ENCODE measurements around the gene EPB41. TPM values are rescaled to one million over a fixed set of nuclear protein-coding genes. Genes with fewer than 3 reads are reported as not detected.
A peak's percentile ranks its signal among the peaks of the same experiment; 100 is the strongest.

EPB41 gene
- total and polyA plus RNA-seq, 9 of the 15 experiments (the other 6 are each of a cell fraction or from before 2014, with no cell fraction given) = 3.7 to 213 (median 141) TPM

DNA sequence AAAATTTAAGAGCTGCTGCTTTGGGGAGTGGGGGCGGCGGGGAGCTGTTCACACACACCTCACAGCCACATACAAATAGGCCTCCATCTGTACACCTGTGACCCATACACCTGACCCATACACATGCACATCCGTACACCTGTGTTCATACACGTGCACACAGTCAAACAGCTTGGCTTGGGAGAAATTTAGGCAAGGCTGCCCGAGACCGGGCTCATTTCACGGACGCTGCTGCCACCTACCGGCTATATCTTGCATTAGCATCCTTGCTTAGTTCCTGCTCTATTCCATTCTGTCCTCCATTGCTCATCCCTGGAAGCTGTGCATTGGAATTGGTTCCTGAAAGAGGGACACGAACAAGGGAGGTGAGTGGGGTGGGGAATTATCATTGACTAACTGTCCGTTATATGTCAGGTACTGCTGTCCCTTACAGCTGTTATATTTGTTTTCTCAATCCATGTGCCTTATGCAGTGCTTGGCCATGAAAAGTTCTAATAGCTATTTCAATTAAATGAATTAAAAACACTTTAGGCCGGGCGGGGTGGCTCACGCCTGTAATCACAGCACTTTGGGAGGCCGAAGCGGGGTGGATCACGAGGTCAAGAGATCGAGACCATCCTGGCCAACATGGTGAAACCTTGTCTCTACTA is 37.1 kb upstream of the EPB41 start (continued):
- no peak for TF ChIP-seq TSHZ1 (CRISPR knock-in tag; IDR thresholded peaks at IDR 0.05)
- no peak for TF ChIP-seq ZBTB5 (IDR thresholded peaks at IDR 0.05)
- peak; percentile 89 for TF ChIP-seq ZBTB17 (CRISPR knock-in tag; IDR thresholded peaks at IDR 0.05)
- TF ChIP-seq HNRNPLL (IDR thresholded peaks at IDR 0.05; ENCODE audit: low read depth, low read length, poor library complexity, severe bottlenecking) = no peak
- TF ChIP-seq EWSR1 (IDR thresholded peaks at IDR 0.05; ENCODE audit: borderline replicate concordance, low read depth, partially characterized antibody) = no peak
- no peak for TF ChIP-seq BCOR (IDR thresholded peaks at IDR 0.05)
- TF ChIP-seq TAF1 (IDR thresholded peaks at IDR 0.05; ENCODE audit: control insufficient read depth, extremely low read depth, insufficient read depth, low read length, severe bottlenecking) = no peak
- no peak for TF ChIP-seq HEY1 (CRISPR knock-in tag; IDR thresholded peaks at IDR 0.05; ENCODE audit: borderline replicate concordance)
- TF ChIP-seq NR3C1 (CRISPR knock-in tag; IDR thresholded peaks at IDR 0.05) = no peak
- TF ChIP-seq CTBP1 (IDR thresholded peaks at IDR 0.05; ENCODE audit: borderline replicate concordance) = peak; percentile 92
- TF ChIP-seq, protein P1, sequence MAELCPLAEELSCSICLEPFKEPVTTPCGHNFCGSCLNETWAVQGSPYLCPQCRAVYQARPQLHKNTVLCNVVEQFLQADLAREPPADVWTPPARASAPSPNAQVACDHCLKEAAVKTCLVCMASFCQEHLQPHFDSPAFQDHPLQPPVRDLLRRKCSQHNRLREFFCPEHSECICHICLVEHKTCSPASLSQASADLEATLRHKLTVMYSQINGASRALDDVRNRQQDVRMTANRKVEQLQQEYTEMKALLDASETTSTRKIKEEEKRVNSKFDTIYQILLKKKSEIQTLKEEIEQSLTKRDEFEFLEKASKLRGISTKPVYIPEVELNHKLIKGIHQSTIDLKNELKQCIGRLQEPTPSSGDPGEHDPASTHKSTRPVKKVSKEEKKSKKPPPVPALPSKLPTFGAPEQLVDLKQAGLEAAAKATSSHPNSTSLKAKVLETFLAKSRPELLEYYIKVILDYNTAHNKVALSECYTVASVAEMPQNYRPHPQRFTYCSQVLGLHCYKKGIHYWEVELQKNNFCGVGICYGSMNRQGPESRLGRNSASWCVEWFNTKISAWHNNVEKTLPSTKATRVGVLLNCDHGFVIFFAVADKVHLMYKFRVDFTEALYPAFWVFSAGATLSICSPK (IDR thresholded peaks at IDR 0.05; ENCODE audit: borderline replicate concordance) = no peak
- TF ChIP-seq, protein P2, sequence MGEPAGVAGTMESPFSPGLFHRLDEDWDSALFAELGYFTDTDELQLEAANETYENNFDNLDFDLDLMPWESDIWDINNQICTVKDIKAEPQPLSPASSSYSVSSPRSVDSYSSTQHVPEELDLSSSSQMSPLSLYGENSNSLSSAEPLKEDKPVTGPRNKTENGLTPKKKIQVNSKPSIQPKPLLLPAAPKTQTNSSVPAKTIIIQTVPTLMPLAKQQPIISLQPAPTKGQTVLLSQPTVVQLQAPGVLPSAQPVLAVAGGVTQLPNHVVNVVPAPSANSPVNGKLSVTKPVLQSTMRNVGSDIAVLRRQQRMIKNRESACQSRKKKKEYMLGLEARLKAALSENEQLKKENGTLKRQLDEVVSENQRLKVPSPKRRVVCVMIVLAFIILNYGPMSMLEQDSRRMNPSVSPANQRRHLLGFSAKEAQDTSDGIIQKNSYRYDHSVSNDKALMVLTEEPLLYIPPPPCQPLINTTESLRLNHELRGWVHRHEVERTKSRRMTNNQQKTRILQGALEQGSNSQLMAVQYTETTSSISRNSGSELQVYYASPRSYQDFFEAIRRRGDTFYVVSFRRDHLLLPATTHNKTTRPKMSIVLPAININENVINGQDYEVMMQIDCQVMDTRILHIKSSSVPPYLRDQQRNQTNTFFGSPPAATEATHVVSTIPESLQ (CRISPR knock-in tag; IDR thresholded peaks at IDR 0.05) = no peak
- TF ChIP-seq DMBX1 (CRISPR knock-in tag; IDR thresholded peaks at IDR 0.05; ENCODE audit: borderline replicate concordance) = no peak
- TF ChIP-seq NR1H2 (CRISPR knock-in tag; IDR thresholded peaks at IDR 0.05) = no peak
- TF ChIP-seq NFIX (CRISPR knock-in tag; IDR thresholded peaks at IDR 0.05; ENCODE audit: low read depth) = no peak
